Fibroblast of the conjunctiva (primary cell): ENCODE data around the gene DLGAP1.
A peak's percentile ranks its signal among the peaks of the same experiment; 100 is the strongest.

Experiments used
- DNase-seq: peaks from one replicate; pipeline ENCODE4 v3.0.0-alpha.2; 2010; ENCODE audit warnings: low read depth

Gene DLGAP1

DNA sequence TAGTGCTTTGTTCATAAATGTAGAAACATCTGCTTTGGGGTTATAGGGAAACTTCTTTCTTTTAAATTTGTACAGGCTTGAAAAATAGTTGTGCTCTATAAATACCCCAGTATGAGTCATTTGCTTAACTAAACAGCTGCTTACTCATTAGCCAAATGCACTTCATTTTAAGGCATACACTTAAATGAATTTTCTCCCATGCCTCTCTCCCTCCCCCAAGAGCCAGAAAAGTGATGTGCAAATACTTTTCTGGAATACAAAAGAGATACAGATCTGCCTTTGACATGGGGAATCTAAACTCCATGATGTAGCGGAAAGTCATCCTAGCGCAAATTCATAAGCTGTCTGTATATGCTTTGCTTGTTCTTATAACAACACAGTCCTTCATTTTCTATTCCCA is 469.4 kb downstream of the DLGAP1 start:
- no peak for DNase-seq

DNA sequence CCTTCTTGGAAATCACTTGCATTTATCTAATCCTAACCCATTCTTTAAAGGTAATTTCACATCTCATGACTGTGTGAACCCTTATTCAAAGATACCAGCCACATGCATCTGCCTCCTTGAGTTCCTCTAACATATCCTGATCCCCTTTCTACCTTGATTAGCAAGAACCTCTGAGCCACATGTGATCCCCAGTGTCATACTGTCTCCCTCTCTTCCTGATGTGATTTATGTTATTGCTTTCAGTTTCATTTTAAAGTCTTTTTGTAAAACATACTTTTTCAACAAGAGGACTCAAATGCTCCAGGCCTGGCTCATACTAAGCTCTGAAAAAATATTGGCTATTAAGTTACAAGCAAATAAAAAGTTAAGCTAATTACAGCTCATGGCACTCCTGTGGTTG is 470.1 kb downstream of the DLGAP1 start:
- DNase-seq: no peak

GRCh38 chr18:3984163-3984757 is 470.8 kb downstream of the DLGAP1 start:
- DNase-seq: no peak

DNA sequence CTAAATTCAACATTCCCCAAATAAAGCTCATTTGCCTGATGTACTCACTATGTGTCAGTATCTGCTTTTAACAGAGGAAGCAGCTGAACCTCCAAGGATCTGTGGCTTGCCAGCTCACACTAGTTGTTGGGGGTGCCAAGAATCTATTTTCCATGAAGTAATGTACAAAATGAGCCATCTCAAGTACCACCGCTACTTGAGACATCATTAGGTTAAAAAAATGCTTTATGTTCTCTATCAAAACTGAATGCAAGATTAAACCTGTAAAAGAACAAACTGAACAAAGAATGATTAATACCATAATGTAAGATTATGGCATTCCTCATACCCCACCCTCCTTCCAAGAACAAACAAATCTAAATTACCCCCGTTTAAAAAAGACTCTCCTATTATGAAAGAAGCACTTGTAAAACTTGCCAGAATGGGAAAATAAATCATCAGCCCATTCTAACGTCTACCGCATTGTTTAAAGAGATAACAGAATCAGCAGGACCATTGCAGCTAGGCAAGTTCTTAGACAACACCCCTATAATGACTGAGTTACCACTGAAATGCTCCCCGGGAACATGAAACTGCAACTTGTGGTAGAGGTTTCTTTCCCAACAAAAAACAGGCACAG is 471.6 kb downstream of the DLGAP1 start:
- DNase-seq: peak; percentile 67

GRCh38 chr18:3982541-3982940 is 472.6 kb downstream of the DLGAP1 start:
- DNase-seq: no peak

DNA sequence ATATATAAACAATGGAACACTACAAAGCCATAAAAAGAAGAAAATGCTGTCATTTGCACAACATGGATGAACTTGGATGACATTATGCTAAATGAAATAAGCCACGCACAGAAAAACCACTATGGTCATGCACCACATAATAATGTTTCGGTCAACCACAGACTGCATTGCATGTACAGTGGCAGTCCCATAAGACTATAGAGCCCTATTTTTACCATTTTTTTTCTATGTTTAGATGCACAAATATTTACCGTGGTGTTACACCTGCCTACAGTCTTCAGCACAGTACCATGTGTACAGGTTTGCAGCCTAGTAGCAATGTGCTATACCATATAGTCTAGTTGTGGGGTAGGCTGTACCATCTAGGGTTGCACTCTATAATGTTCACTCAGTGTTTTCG is 476.1 kb downstream of the DLGAP1 start:
- DNase-seq: no peak

DNA sequence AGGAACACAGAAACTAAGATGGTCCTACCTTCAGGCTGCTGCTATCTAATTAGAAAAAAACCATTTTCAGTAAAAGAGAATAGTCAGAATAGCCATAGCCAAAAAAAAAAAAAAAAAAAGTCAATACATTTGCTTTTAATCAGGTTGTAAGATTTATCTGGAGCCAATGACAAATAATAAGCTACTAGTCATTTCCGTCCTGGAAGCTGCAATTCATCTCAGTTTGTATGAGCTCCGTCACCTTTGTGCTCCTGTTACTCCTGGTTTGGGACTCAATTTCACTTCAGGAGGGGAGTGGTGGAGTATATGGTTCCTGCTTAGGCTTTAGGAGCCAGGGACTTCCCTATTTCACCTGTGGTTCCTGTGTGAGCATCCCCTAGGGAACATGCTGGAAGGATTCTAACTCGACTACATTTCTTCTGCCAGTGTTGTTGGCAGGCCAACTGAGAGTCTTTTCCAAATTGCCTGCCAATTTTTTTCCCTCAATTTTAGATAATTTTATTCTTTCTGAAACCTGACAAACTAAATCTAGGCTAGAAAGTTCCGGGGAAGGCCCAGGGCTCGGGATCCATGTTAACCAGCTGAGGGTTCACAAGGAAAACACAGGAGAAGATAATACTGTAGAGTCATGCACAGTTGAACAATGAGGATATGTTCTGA is 481.8 kb downstream of the DLGAP1 start:
- DNase-seq: no peak

- DNase-seq: no peak
These were observed 482.7 kb downstream of the DLGAP1 start for GRCh38 chr18:3972291-3972930.

DNA sequence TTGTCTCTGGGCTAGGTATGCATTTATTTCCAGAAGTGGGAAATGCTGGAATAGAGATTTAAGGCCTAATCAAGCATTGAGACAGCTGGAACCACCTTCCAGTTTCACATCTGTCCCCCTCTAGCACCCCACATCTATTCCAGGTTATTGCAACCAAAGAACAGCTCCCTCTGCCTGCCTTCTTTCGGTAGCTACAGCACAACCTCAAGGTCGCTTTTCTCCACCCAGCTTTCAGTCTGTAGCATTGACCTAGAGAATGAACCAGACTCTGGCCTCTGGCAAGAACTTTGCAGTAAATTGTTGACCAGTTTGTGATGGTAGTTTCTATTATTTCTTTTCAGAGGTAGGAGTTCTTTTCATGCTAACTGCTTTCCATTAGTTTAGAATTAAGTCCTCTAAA is 484.2 kb downstream of the DLGAP1 start:
- DNase-seq: no peak

GRCh38 chr18:3967359-3968180 is 487.5 kb downstream of the DLGAP1 start:
- no peak for DNase-seq

DNA sequence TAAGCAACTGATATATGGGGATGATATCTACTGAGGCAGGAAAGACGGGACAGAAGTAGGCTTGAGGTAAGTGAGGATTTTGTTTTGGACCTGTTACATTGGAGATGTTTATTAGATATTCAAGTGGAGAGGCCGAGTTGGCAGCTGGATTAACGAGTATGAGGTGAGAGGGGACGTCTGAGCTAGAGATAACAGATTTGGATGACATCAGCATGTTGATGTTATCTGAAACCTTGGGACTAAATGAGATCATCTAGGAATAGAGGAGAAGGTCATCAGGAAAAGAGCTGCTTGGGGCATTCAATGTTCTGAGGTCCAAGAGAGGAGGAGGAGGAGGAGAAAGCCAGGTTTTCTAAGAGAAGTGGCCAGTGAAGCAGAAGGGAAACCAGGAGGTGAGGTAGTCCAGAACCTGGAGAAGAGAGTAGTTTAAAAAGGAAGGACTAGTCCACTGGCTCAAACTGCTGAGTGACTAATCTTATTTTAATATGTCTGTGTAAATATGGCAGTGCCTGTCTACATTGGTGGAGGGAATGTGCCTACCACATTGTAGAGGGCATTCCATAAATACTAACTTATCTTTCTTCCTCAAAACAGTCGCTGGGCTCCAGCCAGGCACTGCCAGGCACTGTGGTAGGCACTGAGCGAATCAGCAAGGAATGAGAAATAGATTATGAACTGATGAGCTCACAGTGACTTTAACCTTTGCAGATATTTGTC is 488.3 kb downstream of the DLGAP1 start:
- no peak for DNase-seq

GRCh38 chr18:3966246-3966641 is 488.9 kb downstream of the DLGAP1 start:
- DNase-seq: no peak

DNA sequence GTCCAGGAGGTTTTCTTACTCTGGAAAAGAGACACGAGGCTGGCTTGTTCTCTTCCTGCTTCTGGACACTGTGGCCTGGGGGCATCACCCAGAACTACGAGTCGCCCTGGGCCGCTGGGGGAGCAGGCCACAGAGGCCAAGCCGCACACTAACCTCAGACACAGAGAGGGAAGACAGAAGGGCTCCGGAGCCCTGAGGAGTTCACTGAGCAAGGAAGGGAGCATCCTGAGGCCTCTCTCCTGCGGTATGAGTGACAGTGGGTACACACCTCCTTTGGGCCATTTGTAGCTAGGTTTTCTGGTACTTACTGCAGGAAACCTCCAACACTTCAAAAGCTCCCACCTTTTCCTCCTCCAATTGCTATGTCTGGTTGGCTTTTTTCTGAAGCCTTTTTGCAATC is 494.1 kb downstream of the DLGAP1 start:
- DNase-seq: no peak

DNA sequence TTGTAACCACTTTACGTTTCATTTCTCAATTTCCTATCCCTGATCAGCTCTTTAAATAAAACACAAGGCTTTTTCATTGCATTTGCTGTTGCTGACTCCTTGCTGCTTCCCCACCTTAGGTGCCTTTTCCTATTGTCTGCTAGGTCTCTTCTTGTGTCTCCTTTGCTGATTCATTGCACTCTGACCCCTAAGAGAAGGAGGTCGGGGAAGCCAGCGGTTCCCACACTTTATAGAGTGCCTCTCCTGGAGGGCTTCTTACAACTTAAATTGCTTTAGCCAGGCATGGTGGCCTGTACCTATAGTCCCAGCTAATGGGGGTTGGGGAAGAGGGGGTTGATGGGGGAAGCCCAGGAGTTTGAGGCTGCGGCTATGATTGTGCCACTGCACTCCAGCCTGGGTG is 495.0 kb downstream of the DLGAP1 start:
- DNase-seq: no peak

DNA sequence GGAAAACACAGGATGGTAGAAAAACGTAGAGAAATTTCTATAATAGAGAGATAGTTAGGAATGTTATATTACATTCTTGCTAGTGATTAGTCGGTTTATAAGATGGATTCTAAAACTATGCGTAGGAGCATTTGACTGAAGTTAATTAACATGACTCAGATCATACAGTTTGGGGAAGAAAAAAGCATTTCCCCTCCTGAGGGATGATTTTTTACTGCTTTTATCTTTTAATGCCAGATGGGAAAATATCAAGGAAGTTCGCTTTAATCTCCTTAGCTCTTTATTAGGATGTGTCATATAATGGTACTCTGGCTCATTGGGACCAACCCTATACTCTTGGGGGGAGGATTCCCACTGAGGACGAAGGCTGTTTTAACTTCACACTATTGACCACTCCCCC is 503.1 kb downstream of the DLGAP1 start:
- DNase-seq: no peak

GRCh38 chr18:3950668-3951404 is 504.3 kb downstream of the DLGAP1 start:
- DNase-seq: no peak

DNA sequence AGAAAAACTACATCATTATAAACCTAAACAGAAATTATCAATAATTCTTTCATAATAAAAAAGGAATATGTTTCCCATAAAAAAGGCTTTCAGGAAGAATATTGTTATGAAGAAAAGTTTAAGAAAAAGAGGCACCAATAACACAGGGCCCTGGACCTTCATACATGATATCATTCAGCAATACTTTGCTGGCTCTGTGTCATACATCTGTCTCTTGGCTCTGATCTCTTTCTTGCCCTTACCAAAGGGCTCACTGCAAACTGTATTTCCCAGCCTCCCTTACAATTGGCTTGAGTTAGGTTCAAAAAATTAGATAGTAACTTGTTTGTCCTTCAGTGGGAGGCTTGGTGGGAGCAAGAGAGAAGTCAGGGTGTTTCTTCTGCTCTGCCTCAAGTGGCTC is 506.1 kb downstream of the DLGAP1 start:
- DNase-seq: no peak

DNA sequence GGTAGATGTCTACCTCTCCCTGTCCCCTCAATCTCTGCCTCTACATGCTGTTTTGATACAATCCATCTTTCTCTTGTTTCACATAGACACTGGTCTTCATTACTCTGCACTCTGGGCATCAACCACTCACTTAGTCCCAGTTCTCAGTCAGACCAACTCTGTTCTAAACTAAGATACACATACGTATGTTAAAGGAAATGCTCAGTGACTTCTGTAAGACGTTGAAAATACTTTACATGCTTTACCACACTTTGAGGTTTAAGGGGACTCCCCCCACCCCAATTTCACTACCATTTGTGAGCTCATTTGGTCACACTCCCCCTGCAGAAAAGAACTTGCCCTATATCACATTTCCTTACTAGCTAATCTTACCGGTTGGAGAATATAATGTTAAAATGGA is 507.7 kb downstream of the DLGAP1 start:
- DNase-seq: no peak

DNA sequence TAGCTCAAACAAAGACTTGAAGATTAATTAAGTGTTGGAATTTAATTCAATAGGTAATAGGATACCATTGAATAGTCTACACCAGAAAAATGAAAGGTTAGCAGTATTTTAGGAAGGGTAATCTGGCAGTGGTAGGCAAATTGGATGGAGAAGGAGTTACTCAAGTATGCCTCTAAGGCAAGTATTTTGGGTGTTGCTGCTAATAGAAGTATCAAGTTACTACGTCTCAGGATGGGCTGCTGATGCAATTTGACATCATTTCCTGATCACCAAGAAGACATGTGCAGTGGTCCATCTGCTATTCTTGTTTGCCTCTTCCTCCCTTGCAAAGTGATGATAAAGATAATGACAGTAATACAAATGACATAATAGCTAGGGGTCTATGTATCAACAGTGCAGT is 519.8 kb downstream of the DLGAP1 start:
- peak; percentile 14 for DNase-seq

GRCh38 chr18:3932276-3932675 is 522.8 kb downstream of the DLGAP1 start:
- no peak for DNase-seq

GRCh38 chr18:3931542-3932112 is 523.5 kb downstream of the DLGAP1 start:
- DNase-seq: no peak
